ENCODE results near the gene EGFL8. TPM values are rescaled to one million over a fixed set of nuclear protein-coding genes. Genes with fewer than 3 reads are reported as not detected.

Gene EGFL8
- total and polyA plus RNA-seq, 9 of the 15 experiments (the other 6 are each of a cell fraction or from before 2014, with no cell fraction given), result 2.2 to 47.4 (median 14.2) TPM

GRCh38 chr6:32127717-32128592, 36.4 kb upstream of the EGFL8 start, which contains the start of gene ATF6B (continued):
- TF ChIP-seq MYBL2 (IDR thresholded peaks at IDR 0.05; ENCODE audit: low read depth) (peak; percentile 65), MYBL2 (CRISPR knock-in tag; IDR thresholded peaks at IDR 0.05; ENCODE audit: borderline replicate concordance) (no peak), ZBTB2 (IDR thresholded peaks at IDR 0.05) (peak; percentile 85), POLR2H (tag; IDR thresholded peaks at IDR 0.05; ENCODE audit: low read depth) (no peak), BRF1 (IDR thresholded peaks at IDR 0.05; ENCODE audit: borderline replicate concordance, extremely low read depth, insufficient read length) (no peak), ZNF12 (CRISPR knock-in tag; IDR thresholded peaks at IDR 0.05) (no peak), TCF7L2 (IDR thresholded peaks at IDR 0.05; ENCODE audit: low read depth, low read length) (no peak), C11orf30 (IDR thresholded peaks at IDR 0.05; ENCODE audit: low read depth) (peak; percentile 93), USF2 (CRISPR knock-in tag; IDR thresholded peaks at IDR 0.05) (peak; percentile 93), ZNF518B (CRISPR knock-in tag; IDR thresholded peaks at IDR 0.05) (no peak), PHB2 (IDR thresholded peaks at IDR 0.05; ENCODE audit: low read depth) (no peak), MYC (IDR thresholded peaks at IDR 0.05; ENCODE audit: low read depth, low read length) (peak; percentile 56; the same call in 1 of the 2 replicates), MYC (CRISPR knock-in tag; IDR thresholded peaks at IDR 0.05; ENCODE audit: borderline replicate concordance, low read depth) (0 out of 2 replicates have a peak, but pooled peaks have one; percentile 28), ZNF175 (CRISPR knock-in tag; IDR thresholded peaks at IDR 0.05; ENCODE audit: low read depth) (no peak), ELF1 (tag; IDR thresholded peaks at IDR 0.05) (peak; percentile 97), TCF15 (CRISPR knock-in tag; IDR thresholded peaks at IDR 0.05) (no peak)
- TF ChIP-seq, protein P1, sequence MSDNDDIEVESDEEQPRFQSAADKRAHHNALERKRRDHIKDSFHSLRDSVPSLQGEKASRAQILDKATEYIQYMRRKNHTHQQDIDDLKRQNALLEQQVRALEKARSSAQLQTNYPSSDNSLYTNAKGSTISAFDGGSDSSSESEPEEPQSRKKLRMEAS (CRISPR knock-in tag; IDR thresholded peaks at IDR 0.05), result no peak; the same call in 1 of the 2 replicates
- TF ChIP-seq, protein P2, sequence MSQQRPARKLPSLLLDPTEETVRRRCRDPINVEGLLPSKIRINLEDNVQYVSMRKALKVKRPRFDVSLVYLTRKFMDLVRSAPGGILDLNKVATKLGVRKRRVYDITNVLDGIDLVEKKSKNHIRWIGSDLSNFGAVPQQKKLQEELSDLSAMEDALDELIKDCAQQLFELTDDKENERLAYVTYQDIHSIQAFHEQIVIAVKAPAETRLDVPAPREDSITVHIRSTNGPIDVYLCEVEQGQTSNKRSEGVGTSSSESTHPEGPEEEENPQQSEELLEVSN (IDR thresholded peaks at IDR 0.05; ENCODE audit: borderline replicate concordance in 1 of 2, extremely low read depth in 1 of 2, insufficient read depth in 1 of 2, insufficient read length in 1 of 2, low read depth in 1 of 2, low read length in 1 of 2, poor library complexity in 1 of 2, severe bottlenecking in 1 of 2), result peak in 1 of 2 experiments; percentile 11

Data from K562 (cell line).